PC-9 (cell line): ENCODE measurements around the gene ATP8B1. TPM values are rescaled to one million over a fixed set of nuclear protein-coding genes. Genes with fewer than 3 reads are reported as not detected.

ENCODE experiments used
- BruUV-seq: library from RNA; stranded (reverse); fragments of 400-500 nt; replicated peaks from 2 replicates; lab custom pipeline; 2021; lab: Mats Ljungman, UMichigan
- CTCF ChIA-PET: fragments of 300-600 bp; sonication (Branson Sonifier 250); formaldehyde crosslinking; loops from one replicate; lab custom pipeline; 2022; ENCODE audit warnings: antibody characterized with exemption; lab: Charles Lee
- POLR2A ChIA-PET: fragments of 300-600 bp; sonication (Branson Sonifier 250); formaldehyde crosslinking; loops from one replicate; lab custom pipeline; 2022; ENCODE audit warnings: antibody characterized with exemption; ENCODE audit not compliant: unreplicated experiment; lab: Charles Lee
- DNase-seq, 2 experiments: peaks; one replicate each; pipeline versions ENCODE4 v3.0.0 to v3.0.0-alpha.2; 2015 to 2022; ENCODE audit warnings: mixed read lengths in 1 of 2
- H2AFZ ChIP-seq: fragments of 200-600 bp; sonication (generic); 2 replicates; pipeline ENCODE4 v1.8.1; 2017; ENCODE audit warnings: antibody characterized with exemption
- H3F3A ChIP-seq: fragments of 200-600 bp; sonication (generic); 2 replicates; pipeline ENCODE4 v1.8.1; 2017; ENCODE audit warnings: antibody characterized with exemption, mild to moderate bottlenecking, low read depth; ENCODE audit not compliant: insufficient read depth
- H3K27ac ChIP-seq: fragments of 200-600 bp; sonication (generic); 2 replicates; pipeline ENCODE4 v1.6.1; 2016; ENCODE audit warnings: mixed run types
- H3K27me3 ChIP-seq: fragments of 200-600 bp; sonication (generic); 2 replicates; pipeline ENCODE4 v1.6.1; 2016; ENCODE audit warnings: low read depth, mixed run types; ENCODE audit not compliant: insufficient read depth
- H3K36me3 ChIP-seq: fragments of 200-600 bp; sonication (generic); 2 replicates; pipeline ENCODE4 v1.6.1; 2016; ENCODE audit warnings: low read depth, mixed run types
- H3K4me1 ChIP-seq: fragments of 200-600 bp; sonication (generic); replicated peaks from 2 replicates; pipeline ENCODE4 v1.6.1; 2016; ENCODE audit warnings: mixed run types; ENCODE audit not compliant: insufficient read depth
- H3K4me2 ChIP-seq: fragments of 200-600 bp; sonication (generic); 2 replicates; pipeline ENCODE4 v1.6.1; 2017; ENCODE audit warnings: mixed run types
- H3K4me3 ChIP-seq: fragments of 200-600 bp; sonication (generic); 2 replicates; pipeline ENCODE4 v1.6.1; 2016; ENCODE audit warnings: mixed run types
- H3K79me2 ChIP-seq: fragments of 200-600 bp; sonication (generic); 2 replicates; pipeline ENCODE4 v1.6.1; 2017; ENCODE audit warnings: low read depth, mixed run types
- H3K9me2 ChIP-seq: fragments of 200-600 bp; sonication (generic); 2 replicates; pipeline ENCODE4 v1.8.1; 2017; ENCODE audit warnings: mild to moderate bottlenecking; ENCODE audit not compliant: insufficient read depth
- H3K9me3 ChIP-seq: fragments of 200-600 bp; sonication (generic); 2 replicates; pipeline ENCODE4 v1.8.1; 2016; ENCODE audit warnings: low read depth; ENCODE audit not compliant: insufficient read depth
- H4K20me1 ChIP-seq: fragments of 200-600 bp; sonication (generic); 2 replicates; pipeline ENCODE4 v1.8.1; 2017; ENCODE audit not compliant: insufficient read depth
- EZH2 ChIP-seq: fragments of 200-600 bp; sonication (generic); IDR thresholded peaks from 2 replicates; pipeline ENCODE4 v1.8.0; 2017; ENCODE audit warnings: antibody characterized with exemption, low read depth
- intact Hi-C: fragments of 100-400 bp; cut with micrococcal nuclease; formaldehyde crosslinking; loops from one replicate; pipeline ENCODE4 v1.10.0; 2022; ENCODE audit not compliant: unreplicated experiment
- total RNA-seq: library from RNA; stranded (reverse); gene quantifications from 2 replicates; pipeline ENCODE4 v1.2.3, GENCODE V29; 2021
- TF ChIP-seq, protein P1 (sequence below): fragments of 200-600 bp; sonication (generic); conservative IDR thresholded peaks from 2 replicates; pipeline ENCODE4 v1.6.1; 2017; ENCODE audit warnings: mixed run types, antibody characterized with exemption, mild to moderate bottlenecking, moderate library complexity

ATP8B1 gene
- total RNA-seq, 1 experiment from 2014 or later, result 23.4 TPM

DNA sequence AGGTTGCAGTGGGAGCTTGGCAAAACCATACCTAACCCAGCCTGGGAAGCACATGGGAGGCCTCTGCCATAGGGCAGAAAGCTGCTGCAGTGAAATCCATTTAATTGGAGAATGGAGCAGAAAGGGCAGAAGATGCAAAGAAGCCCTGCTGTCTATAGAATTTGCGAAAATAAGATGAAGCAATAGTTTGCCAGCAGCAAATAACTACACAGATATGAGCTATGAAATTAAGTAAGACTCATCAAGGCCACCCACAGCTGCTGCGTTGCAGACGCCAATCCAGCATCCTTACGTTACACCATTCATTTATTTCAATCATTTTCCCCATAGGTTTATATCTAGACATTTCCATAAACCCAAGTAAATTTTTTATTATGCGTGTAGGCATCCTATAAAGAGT, 21.1 kb downstream of the ATP8B1 start:
- no peak overlapping the region for H2AFZ ChIP-seq
- ChIA-PET POLR2A (no interaction called here), CTCF (no interaction called here)
- peaks cover 94% of the 10 kb centered on the region for H3K79me2 ChIP-seq
- no peaks in the 10 kb centered on the region for H3K36me3 ChIP-seq
- TF ChIP-seq EZH2, result no peak
- H3K9me2 ChIP-seq, result no peaks in the 10 kb centered on the region
- DNase-seq, result no peak
- intact Hi-C loops, result no loop called here
- H3K4me2 ChIP-seq, result peak overlapping the region; percentile 78
- no peaks in the 10 kb centered on the region for H4K20me1 ChIP-seq
- H3F3A ChIP-seq, result peaks cover 64% of the 10 kb centered on the region
- no peaks in the 10 kb centered on the region for H3K9me3 ChIP-seq
- H3K4me3 ChIP-seq, result no peak overlapping the region
- H3K27me3 ChIP-seq, result no peaks in the 10 kb centered on the region
- BruUV-seq, result no TSS peak
- H3K27ac ChIP-seq, result peak overlapping the region; percentile 97
- peaks cover 89% of the 10 kb centered on the region for H3K4me1 ChIP-seq

- H3K9me3 ChIP-seq, result no peaks in the 10 kb centered on the region
- peaks cover 94% of the 10 kb centered on the region for H3K79me2 ChIP-seq
- no peaks in the 10 kb centered on the region for H3K27me3 ChIP-seq
- DNase-seq, result peak; percentile 33 to 86
- intact Hi-C loops, result no loop called here
- no peak overlapping the region for H2AFZ ChIP-seq
- ChIA-PET POLR2A (no interaction called here), CTCF (interaction anchor here (0.6 kb wide), 1 partner anchor 1213 kb away, joined by 5 read pairs; no protein-coding TSS in a partner anchor)
- H3K4me2 ChIP-seq, result peak overlapping the region; percentile 78
- H3K4me3 ChIP-seq, result peak overlapping the region; percentile 37; the same call in 1 of the 2 replicates
- H3K36me3 ChIP-seq, result no peaks in the 10 kb centered on the region
- H3F3A ChIP-seq, result peaks cover 70% of the 10 kb centered on the region
- H4K20me1 ChIP-seq, result no peaks in the 10 kb centered on the region
- peaks cover 89% of the 10 kb centered on the region for H3K4me1 ChIP-seq
- H3K27ac ChIP-seq, result peak overlapping the region; percentile 97
- BruUV-seq, result no TSS peak
- TF ChIP-seq, protein P1, sequence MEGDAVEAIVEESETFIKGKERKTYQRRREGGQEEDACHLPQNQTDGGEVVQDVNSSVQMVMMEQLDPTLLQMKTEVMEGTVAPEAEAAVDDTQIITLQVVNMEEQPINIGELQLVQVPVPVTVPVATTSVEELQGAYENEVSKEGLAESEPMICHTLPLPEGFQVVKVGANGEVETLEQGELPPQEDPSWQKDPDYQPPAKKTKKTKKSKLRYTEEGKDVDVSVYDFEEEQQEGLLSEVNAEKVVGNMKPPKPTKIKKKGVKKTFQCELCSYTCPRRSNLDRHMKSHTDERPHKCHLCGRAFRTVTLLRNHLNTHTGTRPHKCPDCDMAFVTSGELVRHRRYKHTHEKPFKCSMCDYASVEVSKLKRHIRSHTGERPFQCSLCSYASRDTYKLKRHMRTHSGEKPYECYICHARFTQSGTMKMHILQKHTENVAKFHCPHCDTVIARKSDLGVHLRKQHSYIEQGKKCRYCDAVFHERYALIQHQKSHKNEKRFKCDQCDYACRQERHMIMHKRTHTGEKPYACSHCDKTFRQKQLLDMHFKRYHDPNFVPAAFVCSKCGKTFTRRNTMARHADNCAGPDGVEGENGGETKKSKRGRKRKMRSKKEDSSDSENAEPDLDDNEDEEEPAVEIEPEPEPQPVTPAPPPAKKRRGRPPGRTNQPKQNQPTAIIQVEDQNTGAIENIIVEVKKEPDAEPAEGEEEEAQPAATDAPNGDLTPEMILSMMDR, result no peak
- TF ChIP-seq EZH2, result no peak
- H3K9me2 ChIP-seq, result no peaks in the 10 kb centered on the region
Observed at GRCh38 chr18:57780706-57781347, 22.3 kb downstream of the ATP8B1 start.

DNA sequence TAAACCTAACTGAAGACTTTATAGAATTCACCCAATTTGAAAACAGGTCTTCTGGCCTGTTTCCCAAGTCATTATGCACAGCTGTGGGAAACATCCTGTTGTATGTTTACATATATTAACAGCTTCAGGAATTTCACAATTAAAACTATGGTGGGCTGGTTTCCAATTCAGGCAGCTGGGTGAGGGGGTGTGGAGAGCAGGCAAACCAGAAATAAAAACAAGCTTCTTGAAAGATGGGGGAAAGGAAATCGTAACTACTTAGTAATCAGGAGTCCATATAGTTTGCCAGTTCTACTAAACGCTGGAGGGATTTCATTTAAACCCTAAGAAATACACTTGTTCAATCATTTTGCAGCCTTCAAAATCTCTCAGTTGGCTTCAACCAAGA, 22.8 kb downstream of the ATP8B1 start:
- Histone ChIP-seq H3K4me1 (peaks cover 89% of the 10 kb centered on the region), H3K79me2 (peaks cover 94% of the 10 kb centered on the region)

More for the DNA sequence above, 22.8 kb downstream of the ATP8B1 start:
- H3K9me2 ChIP-seq, result no peaks in the 10 kb centered on the region
- H2AFZ ChIP-seq, result no peak overlapping the region
- TF ChIP-seq, protein P1, result no peak
- no peak for TF ChIP-seq EZH2
- POLR2A ChIA-PET, result no interaction called here
- H3K27ac ChIP-seq, result peak overlapping the region; percentile 97
- no peaks in the 10 kb centered on the region for H3K36me3 ChIP-seq
- CTCF ChIA-PET, result interaction anchor here (0.6 kb wide), 2 partner anchors 20 to 1213 kb away, joined by 4 to 5 read pairs; no protein-coding TSS in a partner anchor
- H3K9me3 ChIP-seq, result no peaks in the 10 kb centered on the region
- no peaks in the 10 kb centered on the region for H3K27me3 ChIP-seq
- peaks cover 73% of the 10 kb centered on the region for H3F3A ChIP-seq
- DNase-seq, result peak in 1 of 2 experiments; percentile 81
- peak overlapping the region; percentile 78 for H3K4me2 ChIP-seq
- TSS peak; percentile 90 for BruUV-seq
- peak overlapping the region; percentile 37; the same call in 1 of the 2 replicates for H3K4me3 ChIP-seq
- intact Hi-C loops, result no loop called here
- H4K20me1 ChIP-seq, result no peaks in the 10 kb centered on the region
